Activated CD8-positive, alpha-beta memory T cell treated with anti-CD3 and anti-CD28 coated beads for 24 hours (primary cell): Measurements from ENCODE around the gene SMR3A.

Experiments used
- DNase-seq: peaks from one replicate; pipeline ENCODE4 v3.0.0-alpha.2; 2020

SMR3A gene

DNA sequence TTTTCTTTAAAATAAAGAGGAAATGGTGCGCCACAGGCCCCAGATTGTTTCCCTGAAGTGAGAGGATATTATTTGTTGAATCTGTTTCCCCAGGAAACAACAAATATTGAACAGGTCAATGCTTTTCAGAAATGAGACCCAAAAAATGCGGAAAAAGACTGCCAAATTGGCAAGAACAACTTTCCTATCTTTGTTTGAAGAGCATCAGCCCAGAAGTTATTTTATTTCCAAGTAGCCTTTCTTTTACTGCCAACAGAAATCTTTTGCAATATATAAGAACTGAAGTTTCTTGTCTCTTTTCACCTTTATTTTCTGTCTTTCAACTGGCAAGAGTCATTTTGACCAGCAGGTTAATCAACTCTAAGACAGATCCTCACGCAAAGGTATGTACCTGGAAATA, at the start of gene SMR3A:
TSS of gene SMR3A (plus strand) at position 301 of the 400 bp plus-strand sequence. CDS start 1,356 bp downstream, outside the sequence.
- no peak for DNase-seq

DNA sequence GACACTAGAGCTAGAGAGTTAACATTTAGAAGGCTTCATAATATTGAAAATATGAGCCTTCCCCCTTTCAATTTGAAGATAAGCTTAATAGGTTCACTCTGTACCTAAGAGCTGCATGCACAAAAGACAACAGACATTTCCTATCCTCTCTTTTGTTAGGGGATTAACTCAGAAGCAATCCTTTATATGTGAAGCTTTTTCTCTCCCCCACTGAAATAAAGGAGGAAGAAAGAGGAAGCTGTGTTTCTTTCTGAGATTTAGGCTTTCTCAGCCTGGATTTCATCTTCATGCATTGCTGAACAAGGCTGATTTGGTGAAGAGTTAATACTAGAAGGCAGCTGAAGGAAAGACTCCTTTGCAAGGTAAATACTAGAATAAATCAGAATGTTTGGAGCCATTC, 46.8 kb upstream of the SMR3A start:
- DNase-seq: no peak

GRCh38 chr4:70315928-70316327, 44.6 kb upstream of the SMR3A start:
- no peak for DNase-seq

- DNase-seq: no peak
Observed at GRCh38 chr4:70326052-70326451, 34.5 kb upstream of the SMR3A start.

GRCh38 chr4:70334681-70335080, 25.9 kb upstream of the SMR3A start, which contains the start of gene CABS1:
Gene CABS1, plus strand, starts transcription at chr4:70334981. Its CDS starts 59 bp downstream, at chr4:70335040.
- no peak for DNase-seq

GRCh38 chr4:70336043-70336442, 24.5 kb upstream of the SMR3A start:
- DNase-seq: no peak

DNA sequence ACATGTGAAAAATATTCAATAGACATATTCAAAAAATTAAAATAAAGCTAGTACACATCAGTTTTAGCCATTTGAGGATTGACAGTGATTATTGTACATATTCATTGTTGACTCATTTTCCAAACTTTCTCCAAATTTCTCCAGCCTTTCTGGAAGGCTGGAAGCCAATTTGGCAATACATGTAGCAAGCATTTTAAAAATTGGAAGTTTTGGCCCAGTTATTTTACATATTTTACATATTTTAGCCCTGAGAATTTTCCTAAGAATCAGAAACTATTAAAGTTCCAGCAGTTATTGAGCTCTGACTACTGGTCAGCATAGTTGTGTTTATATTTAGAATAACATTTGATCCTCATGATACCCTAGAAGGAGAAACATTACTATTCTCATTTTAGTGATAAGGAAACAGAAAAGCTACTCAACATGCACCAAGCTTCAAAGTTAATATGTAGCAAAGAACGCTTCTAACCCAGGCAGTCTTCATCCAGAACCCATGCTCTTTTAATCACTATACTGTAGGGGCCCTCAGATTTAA, 22.6 kb upstream of the SMR3A start:
- DNase-seq: no peak

DNA sequence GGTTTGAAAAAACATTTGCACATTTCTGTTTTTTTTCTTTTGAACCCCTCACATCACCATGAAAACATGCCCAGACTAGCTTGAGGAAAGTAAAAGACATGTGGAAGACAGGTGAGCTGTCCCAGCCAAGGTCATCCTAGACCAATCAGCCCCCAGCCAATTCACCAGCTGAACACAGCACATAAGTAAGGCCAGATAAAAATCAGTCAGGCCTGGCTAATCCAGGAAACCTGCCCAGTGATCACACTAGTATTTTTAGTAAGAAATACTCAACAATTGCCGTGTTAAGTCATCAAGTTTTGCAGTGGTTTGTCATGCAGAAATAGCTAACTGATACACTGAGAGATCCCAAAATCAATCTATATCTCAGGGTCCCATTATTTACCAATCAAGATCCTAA, 4.4 kb upstream of the SMR3A start:
- DNase-seq: no peak

- DNase-seq: no peak
Observed at GRCh38 chr4:70359115-70359661, 1.4 kb upstream of the SMR3A start.

DNA sequence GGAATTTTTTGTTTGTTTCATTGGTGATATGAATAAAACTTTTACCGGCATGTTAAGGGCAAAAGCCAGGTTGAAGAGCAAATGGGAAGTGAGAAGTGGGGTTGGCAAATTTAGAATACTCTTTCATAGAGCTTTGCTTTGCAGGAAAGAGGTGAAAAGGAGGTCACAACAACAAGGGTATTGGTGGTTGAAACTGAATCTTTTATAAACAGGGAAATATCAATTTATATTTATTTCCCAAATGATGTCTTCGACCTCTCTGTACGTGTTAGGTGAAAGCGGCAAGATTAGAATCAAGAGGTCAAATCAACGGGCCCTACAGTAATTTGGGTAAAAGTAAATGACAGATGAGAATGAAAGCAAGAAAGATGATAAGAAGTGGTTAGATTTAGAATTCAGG, 3.4 kb downstream of the SMR3A start:
- DNase-seq: no peak

DNA sequence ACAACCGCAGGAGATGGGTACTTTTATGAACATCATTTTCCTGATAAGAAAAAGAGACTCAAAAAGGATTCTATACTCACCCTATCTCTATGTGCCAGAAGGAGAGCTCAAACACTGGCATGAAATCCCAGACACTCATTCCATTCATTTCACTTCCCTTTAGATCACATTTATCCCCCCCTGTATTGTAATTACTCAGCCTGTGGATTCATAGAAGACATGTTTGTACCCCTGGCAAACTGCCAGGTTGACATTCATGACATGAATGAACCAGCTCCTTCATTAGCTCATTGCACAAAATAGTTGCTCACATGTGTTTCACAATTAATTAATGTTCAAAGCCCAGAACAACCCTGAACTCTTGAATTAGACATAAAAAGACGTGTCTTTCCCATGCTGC, 4.9 kb downstream of the SMR3A start:
- no peak for DNase-seq

DNA sequence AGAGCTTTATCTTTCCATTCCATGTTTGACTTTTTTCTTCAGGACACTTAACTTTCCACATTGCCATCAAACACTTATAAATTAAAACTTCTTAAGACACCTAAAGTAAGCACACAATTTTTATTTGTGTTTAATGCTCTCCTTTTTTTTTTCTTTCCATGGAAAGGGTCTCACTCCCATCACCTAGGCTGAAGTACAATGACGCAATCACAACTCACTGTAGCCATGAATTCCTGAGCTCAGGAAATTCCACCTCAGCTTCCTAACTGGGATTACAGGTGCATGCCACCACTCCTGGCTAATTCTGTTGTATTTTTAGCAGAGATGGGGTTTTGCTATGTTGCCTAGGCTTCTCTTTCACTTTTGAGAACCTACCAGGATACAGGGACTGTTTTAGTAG, 7.3 kb downstream of the SMR3A start:
- no peak for DNase-seq

DNA sequence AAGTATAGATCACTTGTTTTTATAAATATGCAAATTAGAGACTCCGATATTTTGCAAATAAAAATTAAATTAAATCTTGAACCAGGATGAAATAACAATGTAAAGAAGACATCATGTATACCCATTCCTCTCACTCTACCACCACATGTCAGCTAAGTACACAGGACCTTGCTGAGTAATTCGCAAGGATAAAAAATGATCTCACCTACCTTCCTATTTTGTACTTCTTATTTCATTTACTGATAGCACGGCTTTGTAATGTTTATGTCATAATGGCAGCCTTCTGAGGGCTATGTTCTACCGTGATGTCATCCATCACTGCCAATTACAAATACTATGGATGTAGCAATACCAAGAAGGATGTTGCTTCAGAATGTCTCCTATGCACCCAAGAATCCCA, 11.4 kb downstream of the SMR3A start:
- no peak for DNase-seq

- no peak for DNase-seq
Observed at GRCh38 chr4:70372760-70373159, 12.2 kb downstream of the SMR3A start.

DNA sequence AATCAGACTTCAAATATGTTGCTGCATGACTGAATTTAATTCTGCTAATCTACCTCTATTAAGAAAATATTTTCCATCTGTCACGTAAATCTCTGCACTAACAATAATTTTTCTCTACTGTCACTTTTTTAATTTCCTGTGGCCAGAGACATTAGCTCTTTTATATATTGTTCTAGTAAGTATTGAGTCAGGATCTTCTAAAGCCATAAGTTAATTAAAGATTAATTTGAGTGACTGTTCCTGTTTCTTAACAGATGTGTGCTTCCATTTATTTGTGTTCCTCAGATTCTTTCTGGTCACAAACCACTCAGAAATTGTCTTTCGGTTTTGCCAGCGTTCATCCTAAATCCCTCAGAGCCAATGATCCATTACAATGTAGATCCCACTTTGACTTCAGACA, 20.0 kb downstream of the SMR3A start:
- no peak for DNase-seq

- no peak for DNase-seq
Observed at GRCh38 chr4:70382691-70383181, 22.2 kb downstream of the SMR3A start, which contains the start of gene SMR3B. Gene SMR3B, plus strand, starts transcription at chr4:70383131. Its CDS starts 1,380 bp downstream, at chr4:70384511.

DNA sequence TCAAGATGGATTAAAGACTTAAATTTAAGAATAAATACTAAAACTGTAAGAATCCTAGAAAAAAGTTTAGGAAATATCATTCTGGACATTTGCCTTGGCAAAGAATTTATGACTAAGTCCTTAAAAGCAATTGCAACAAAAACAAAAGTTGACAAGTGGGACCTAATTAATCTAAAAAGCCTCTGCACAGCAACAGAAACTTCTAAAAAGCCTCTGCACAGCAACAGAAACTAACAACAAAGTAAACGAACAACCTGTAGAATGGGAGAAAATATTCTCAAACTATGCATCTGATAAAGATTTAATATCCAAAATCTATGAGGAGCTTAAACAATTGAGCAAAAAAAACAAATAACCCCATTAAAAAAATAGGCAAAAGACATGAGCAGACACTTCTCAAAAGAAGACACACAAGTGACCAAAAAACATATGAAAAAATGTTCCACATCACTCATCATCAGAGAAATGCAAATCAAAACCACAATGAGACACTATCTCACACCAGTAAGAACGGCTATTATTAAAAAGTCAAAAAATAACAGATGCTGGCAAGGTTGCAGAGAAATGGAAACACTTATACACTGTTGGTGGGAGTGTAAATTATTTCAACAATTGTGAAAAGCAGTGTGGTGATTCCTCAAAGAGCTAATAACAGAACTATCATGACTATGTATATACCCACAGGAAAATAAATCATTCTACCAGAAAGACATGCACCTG, 31.7 kb downstream of the SMR3A start:
- DNase-seq: no peak

DNA sequence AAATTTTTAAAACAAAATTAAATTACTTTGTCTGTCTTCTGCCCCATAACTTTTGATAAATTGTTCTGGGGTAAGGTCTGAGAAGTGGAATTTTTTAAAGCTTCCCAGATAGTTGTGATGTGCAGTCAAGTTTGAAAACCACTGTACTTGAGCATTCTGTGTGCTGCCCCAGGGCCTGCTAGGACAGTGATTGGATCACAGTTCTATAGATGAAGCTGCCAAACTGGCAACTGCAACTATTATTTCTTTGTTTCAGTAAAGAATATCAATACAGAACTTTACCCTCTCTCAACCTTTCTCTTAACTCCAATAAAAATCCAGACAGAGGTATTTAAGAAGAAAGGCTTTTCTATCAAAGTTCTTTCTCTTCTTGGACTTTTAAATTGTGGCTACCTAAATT, 37.0 kb downstream of the SMR3A start, which contains the start of gene OPRPN:
TSS of gene OPRPN (plus strand) at position 361 of the 400 bp plus-strand sequence. CDS start 1,346 bp downstream, outside the sequence.
- DNase-seq: no peak

- DNase-seq: no peak
Observed at GRCh38 chr4:70399319-70399718, 38.8 kb downstream of the SMR3A start.

DNA sequence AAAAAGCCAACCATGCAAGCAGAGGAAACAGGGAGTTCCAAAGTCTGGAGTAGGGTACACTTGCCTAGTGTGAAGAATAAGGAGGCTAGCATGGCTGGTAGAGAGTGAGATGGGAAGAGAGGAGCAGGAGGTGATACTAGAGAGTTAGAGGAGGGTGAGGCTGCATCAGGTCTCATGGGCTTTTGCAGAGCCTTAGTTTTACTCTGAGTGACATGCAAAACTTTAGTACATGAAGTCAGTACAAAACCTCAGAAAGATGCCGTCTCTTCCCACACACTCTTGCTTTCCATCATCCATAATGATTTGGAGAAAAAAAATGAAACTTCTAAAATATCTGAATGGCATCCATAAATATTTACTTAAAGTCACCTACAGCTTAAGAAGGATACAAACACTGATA, 42.2 kb downstream of the SMR3A start:
- no peak for DNase-seq

DNA sequence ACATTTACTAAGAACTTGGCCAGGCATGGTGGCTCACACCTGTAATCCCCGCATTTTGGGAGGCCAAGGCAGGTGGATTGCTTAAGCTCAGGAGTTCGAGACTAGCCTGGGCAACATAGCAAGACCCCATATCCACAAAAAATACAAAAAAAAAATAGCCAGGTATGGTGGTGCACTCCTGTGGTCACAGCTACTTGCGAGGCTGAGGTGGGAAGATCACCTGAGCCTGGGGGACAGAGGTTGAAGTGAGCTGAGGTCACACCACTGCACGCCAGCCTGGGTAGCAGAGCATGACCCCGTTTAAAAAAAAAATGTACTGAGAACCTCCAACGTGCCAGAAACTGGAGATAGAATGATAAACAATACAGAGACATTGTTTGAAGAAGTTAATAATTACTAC, 45.2 kb downstream of the SMR3A start:
- no peak for DNase-seq
